Neural progenitor cell (in vitro differentiated cells): ENCODE measurements around the gene RIMKLA. TPM values are rescaled to one million over a fixed set of nuclear protein-coding genes. Genes with fewer than 3 reads are reported as not detected.

Experiments
- DNase-seq: peaks from one replicate; pipeline ENCODE4 v3.0.0-alpha.2; 2016; ENCODE audit warnings: low spot score
- H2AFZ ChIP-seq: fragments of 200-600 bp; sonication (generic); replicated peaks from 2 replicates; pipeline ENCODE4 v1.6.1; 2016; ENCODE audit warnings: antibody characterized with exemption
- H3F3A ChIP-seq: fragments of 200-600 bp; sonication (generic); 2 replicates; pipeline ENCODE4 v1.6.1; 2016; ENCODE audit warnings: antibody characterized with exemption, low read depth
- H3K27ac ChIP-seq: fragments of 200-600 bp; sonication (generic); 2 replicates; pipeline ENCODE4 v1.5.1; 2016; ENCODE audit warnings: mild to moderate bottlenecking
- H3K27me3 ChIP-seq: fragments of 200-600 bp; sonication (generic); 2 replicates; pipeline ENCODE4 v1.6.1; 2016; ENCODE audit warnings: mild to moderate bottlenecking, moderate library complexity
- H3K36me3 ChIP-seq: fragments of 200-600 bp; sonication (generic); 2 replicates; pipeline ENCODE4 v1.5.1; 2016
- H3K4me1 ChIP-seq: fragments of 200-600 bp; sonication (generic); 2 replicates; pipeline ENCODE4 v1.6.1; 2016; ENCODE audit warnings: mixed run types
- H3K4me2 ChIP-seq: fragments of 200-600 bp; sonication (generic); 2 replicates; pipeline ENCODE4 v1.6.1; 2016
- H3K4me3 ChIP-seq: fragments of 200-600 bp; sonication (generic); 2 replicates; pipeline ENCODE4 v1.5.1; 2016
- H3K79me2 ChIP-seq: fragments of 200-600 bp; sonication (generic); 2 replicates; pipeline ENCODE4 v1.6.1; 2016; ENCODE audit warnings: low read depth
- H3K9ac ChIP-seq: fragments of 200-600 bp; sonication (generic); 2 replicates; pipeline ENCODE4 v1.6.1; 2016
- H3K9me3 ChIP-seq: fragments of 200-600 bp; sonication (generic); 2 replicates; pipeline ENCODE4 v1.5.1; 2016; ENCODE audit warnings: low read depth
- H4K20me1 ChIP-seq: fragments of 200-600 bp; sonication (generic); 2 replicates; pipeline ENCODE4 v1.6.1; 2016; ENCODE audit warnings: low read depth
- H3K27ac Mint-ChIP-seq: 3 replicates; pipeline ENCODE4 v1.8.0; 2021; ENCODE audit warnings: mixed read lengths
- H3K27me3 Mint-ChIP-seq: 2 replicates; pipeline ENCODE4 v1.8.0; 2022; ENCODE audit warnings: low read depth, mild to moderate bottlenecking, inconsistent platforms, moderate library complexity, mixed read lengths; ENCODE audit not compliant: insufficient read depth
- H3K36me3 Mint-ChIP-seq: 3 replicates; pipeline ENCODE4 v1.8.0; 2021; ENCODE audit warnings: mixed read lengths
- H3K4me1 Mint-ChIP-seq: 3 replicates; pipeline ENCODE4 v1.8.0; 2021; ENCODE audit warnings: mixed read lengths
- H3K4me3 Mint-ChIP-seq: 3 replicates; pipeline ENCODE4 v1.8.0; 2021; ENCODE audit warnings: mild to moderate bottlenecking, moderate library complexity, mixed read lengths
- H3K9me3 Mint-ChIP-seq: 3 replicates; pipeline ENCODE4 v1.8.0; 2020; ENCODE audit warnings: mixed read lengths
- EZH2 ChIP-seq: fragments of 200-600 bp; sonication (generic); IDR thresholded peaks from 2 replicates; pipeline ENCODE4 v1.6.1; 2017; ENCODE audit warnings: antibody characterized with exemption, mild to moderate bottlenecking, moderate library complexity
- EZH2phosphoT487 ChIP-seq: fragments of 200-600 bp; sonication (generic); IDR thresholded peaks from 2 replicates; pipeline ENCODE4 v1.6.1; 2017; ENCODE audit warnings: antibody characterized with exemption
- total RNA-seq: library from RNA; depleted of rRNA; stranded (reverse); fragments of >200 nt; gene quantifications from 2 replicates; pipeline ENCODE4 v1.2.3, GENCODE V29; 2015; ENCODE audit warnings: low replicate concordance
- TF ChIP-seq, protein P1 (sequence below): fragments of 200-600 bp; sonication (generic); IDR thresholded peaks from 2 replicates; pipeline ENCODE4 v1.5.1; 2017; ENCODE audit warnings: antibody characterized with exemption, mild to moderate bottlenecking

Gene RIMKLA
- total RNA-seq, 1 donor from 2014 or later = 5.4 TPM

DNA sequence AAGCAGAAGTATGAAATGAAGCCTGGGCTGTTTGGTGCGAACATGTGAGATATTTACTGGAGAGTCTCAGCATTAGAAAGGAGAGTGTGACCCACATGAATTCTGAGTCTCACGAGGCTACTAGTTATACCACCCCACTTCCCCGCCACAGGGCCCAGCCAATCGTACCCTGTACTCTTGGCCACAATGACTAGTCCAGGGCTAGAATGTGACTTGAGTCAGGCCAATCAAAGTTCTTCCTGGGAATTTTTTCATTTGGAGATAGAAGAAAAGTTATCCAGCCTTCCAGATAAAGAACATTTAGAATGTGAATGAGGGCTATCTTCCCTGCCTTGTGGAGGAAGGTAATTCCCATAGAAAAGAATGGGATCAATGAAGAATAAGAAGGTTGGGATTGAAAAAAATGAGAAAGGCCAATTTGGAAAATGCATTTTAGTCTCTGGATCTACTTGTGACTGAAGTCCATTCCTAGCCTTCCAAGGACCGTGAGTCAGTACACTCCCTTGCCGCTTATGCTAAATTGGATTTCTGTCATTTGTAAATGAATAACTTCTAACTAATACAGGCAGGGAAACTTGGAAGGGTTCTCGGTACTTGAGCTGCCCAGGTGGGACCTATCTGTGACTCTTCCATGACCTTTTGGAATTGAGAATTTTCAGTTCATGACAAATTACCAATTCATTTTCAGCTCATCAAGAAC is 12.3 kb upstream of the RIMKLA start:
- H3K9me3 Mint-ChIP-seq = no peaks in the 10 kb centered on the region
- Histone ChIP-seq H3K9ac (no peak overlapping the region), H4K20me1 (no peaks in the 10 kb centered on the region), H3F3A (no peaks in the 10 kb centered on the region), H3K4me1 (no peaks in the 10 kb centered on the region), H3K4me2 (no peak overlapping the region), H2AFZ (no peak overlapping the region), H3K9me3 (no peaks in the 10 kb centered on the region), H3K27ac (no peak overlapping the region), H3K4me3 (no peak overlapping the region), H3K36me3 (no peaks in the 10 kb centered on the region), H3K79me2 (no peaks in the 10 kb centered on the region), H3K27me3 (no peaks in the 10 kb centered on the region)
- no peaks in the 10 kb centered on the region for H3K36me3 Mint-ChIP-seq
- no peaks in the 10 kb centered on the region for H3K4me1 Mint-ChIP-seq
- H3K4me3 Mint-ChIP-seq = no peak overlapping the region
- H3K27me3 Mint-ChIP-seq = no peaks in the 10 kb centered on the region
- no peak for TF ChIP-seq EZH2phosphoT487
- TF ChIP-seq, protein P1, sequence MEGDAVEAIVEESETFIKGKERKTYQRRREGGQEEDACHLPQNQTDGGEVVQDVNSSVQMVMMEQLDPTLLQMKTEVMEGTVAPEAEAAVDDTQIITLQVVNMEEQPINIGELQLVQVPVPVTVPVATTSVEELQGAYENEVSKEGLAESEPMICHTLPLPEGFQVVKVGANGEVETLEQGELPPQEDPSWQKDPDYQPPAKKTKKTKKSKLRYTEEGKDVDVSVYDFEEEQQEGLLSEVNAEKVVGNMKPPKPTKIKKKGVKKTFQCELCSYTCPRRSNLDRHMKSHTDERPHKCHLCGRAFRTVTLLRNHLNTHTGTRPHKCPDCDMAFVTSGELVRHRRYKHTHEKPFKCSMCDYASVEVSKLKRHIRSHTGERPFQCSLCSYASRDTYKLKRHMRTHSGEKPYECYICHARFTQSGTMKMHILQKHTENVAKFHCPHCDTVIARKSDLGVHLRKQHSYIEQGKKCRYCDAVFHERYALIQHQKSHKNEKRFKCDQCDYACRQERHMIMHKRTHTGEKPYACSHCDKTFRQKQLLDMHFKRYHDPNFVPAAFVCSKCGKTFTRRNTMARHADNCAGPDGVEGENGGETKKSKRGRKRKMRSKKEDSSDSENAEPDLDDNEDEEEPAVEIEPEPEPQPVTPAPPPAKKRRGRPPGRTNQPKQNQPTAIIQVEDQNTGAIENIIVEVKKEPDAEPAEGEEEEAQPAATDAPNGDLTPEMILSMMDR = no peak
- TF ChIP-seq EZH2 = no peak
- H3K27ac Mint-ChIP-seq = no peak overlapping the region
- no peak for DNase-seq

DNA sequence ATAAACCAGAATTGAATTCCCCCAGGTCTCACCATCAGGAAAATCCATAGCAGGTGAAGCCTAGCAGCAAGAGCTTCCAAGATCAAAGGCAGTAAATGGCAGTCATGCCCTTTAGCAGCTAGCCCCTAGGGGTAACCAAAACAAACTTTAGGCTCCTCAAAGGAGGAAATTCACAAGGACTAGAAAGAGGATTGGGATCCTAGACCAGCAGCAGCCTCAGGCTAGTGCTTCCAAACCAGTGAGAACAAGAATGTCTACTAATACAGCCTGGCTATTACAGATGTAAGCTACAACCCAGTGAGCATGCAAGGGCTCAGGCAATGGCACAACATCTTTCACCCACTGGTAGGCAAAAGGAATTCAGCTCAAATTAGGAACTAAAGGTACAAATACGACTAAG is 11.1 kb upstream of the RIMKLA start:
- H3K9ac ChIP-seq = no peak overlapping the region
- no peaks in the 10 kb centered on the region for H3K9me3 ChIP-seq
- no peak for DNase-seq
- no peaks in the 10 kb centered on the region for H3K36me3 ChIP-seq
- H3K4me2 ChIP-seq = no peak overlapping the region
- H3K27ac ChIP-seq = no peak overlapping the region
- H4K20me1 ChIP-seq = no peaks in the 10 kb centered on the region
- Mint-ChIP-seq H3K27ac (no peak overlapping the region), H3K4me3 (no peak overlapping the region), H3K36me3 (no peaks in the 10 kb centered on the region), H3K4me1 (no peaks in the 10 kb centered on the region), H3K27me3 (no peaks in the 10 kb centered on the region), H3K9me3 (no peaks in the 10 kb centered on the region)
- H3K4me3 ChIP-seq = no peak overlapping the region
- H3F3A ChIP-seq = no peaks in the 10 kb centered on the region
- H3K79me2 ChIP-seq = no peaks in the 10 kb centered on the region
- H3K27me3 ChIP-seq = no peaks in the 10 kb centered on the region
- no peaks in the 10 kb centered on the region for H3K4me1 ChIP-seq
- no peak for TF ChIP-seq EZH2phosphoT487
- TF ChIP-seq, protein P1 = no peak
- no peak for TF ChIP-seq EZH2
- no peak overlapping the region for H2AFZ ChIP-seq

DNA sequence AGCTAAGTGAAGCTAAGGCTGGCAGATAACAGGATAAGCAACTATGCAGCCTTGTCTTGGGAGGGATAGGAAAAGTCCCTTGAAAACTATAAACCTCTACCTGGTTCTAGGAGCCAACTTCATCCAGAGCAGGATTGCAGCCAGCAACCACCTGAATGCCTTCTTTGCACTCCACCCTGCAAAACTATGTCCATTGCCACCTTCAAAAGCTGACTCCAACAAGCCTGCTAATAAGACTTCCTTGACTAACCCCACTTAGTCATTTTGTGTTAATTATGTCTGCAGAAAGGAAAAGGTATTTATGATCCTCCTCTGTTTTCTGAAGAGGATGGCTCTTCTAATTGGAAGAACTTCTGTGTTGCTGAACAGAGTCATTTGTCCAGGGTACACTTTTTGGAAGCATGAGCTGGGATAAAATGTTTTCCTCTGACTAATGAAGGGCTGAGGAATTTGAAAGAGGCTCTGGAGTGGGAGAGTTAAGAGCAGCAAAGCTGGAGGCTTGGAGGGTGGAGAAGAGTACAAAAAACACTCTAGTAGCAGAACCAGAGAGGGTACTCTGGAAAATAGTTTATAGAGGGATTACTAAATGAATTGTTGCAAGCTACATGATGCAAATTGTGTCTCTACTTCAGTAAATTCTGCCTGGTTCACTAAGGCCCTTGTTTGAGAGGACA is 9.6 kb upstream of the RIMKLA start:
- Mint-ChIP-seq H3K27ac (no peak overlapping the region), H3K4me3 (no peak overlapping the region), H3K36me3 (no peaks in the 10 kb centered on the region), H3K4me1 (no peaks in the 10 kb centered on the region), H3K9me3 (no peaks in the 10 kb centered on the region), H3K27me3 (peaks cover 3% of the 10 kb centered on the region)
- H3K4me2 ChIP-seq = no peak overlapping the region
- H3K36me3 ChIP-seq = no peaks in the 10 kb centered on the region
- H3K4me3 ChIP-seq = no peak overlapping the region
- TF ChIP-seq, protein P1 = no peak
- TF ChIP-seq EZH2phosphoT487 (no peak), EZH2 (no peak)
- DNase-seq = no peak
- H3F3A ChIP-seq = no peaks in the 10 kb centered on the region
- no peaks in the 10 kb centered on the region for H4K20me1 ChIP-seq
- no peaks in the 10 kb centered on the region for H3K4me1 ChIP-seq
- H3K9me3 ChIP-seq = no peaks in the 10 kb centered on the region
- no peaks in the 10 kb centered on the region for H3K79me2 ChIP-seq
- no peak overlapping the region for H2AFZ ChIP-seq
- no peak overlapping the region for H3K9ac ChIP-seq
- H3K27ac ChIP-seq = no peak overlapping the region
- H3K27me3 ChIP-seq = no peaks in the 10 kb centered on the region
